Right lobe of liver (tissue), 6 donors: ENCODE data around the gene TTC13. TPM values are rescaled to one million over a fixed set of nuclear protein-coding genes. Genes with fewer than 3 reads are reported as not detected.

ENCODE experiments used
- ATAC-seq, 4 donors: fragments of 200-7000 bp; cut with Tn5 transposase; one replicate each; pipeline ENCODE4 v1.9.1; 2020; ENCODE audit warnings: mild to moderate bottlenecking in 4 of 4, moderate library complexity in 4 of 4
- DNase-seq, 3 donors: peaks; one replicate each; pipeline ENCODE4 v3.0.0-alpha.2; 2020
- H3K27ac ChIP-seq, 3 donors: fragments of 200-600 bp; one replicate each; pipeline ENCODE4 v1.8.0; 2022
- H3K27me3 ChIP-seq, 2 donors: fragments of 200-600 bp; one replicate each; pipeline ENCODE4 v1.8.0; 2022
- H3K36me3 ChIP-seq, 4 donors: fragments of 200-600 bp; sonication (generic) in 1 of 4; one replicate each; pipeline versions ENCODE4 v1.5.1 to v1.8.0; 2017 to 2022; ENCODE audit warnings: control low read depth in 1 of 4
- H3K4me1 ChIP-seq, 4 donors: fragments of 200-600 bp; sonication (generic) in 1 of 4; one replicate each; pipeline versions ENCODE4 v1.5.1 to v1.8.0; 2017 to 2022; ENCODE audit warnings: control low read depth in 1 of 4
- H3K4me3 ChIP-seq, 3 donors: fragments of 200-600 bp; one replicate each; pipeline ENCODE4 v1.8.0; 2022
- H3K9me3 ChIP-seq, 4 donors: fragments of 200-600 bp; sonication (generic) in 1 of 4; one replicate each; pipeline versions ENCODE4 v1.5.1 to v1.8.0; 2017 to 2022; ENCODE audit warnings: control low read depth in 1 of 4
- POLR2A ChIP-seq: fragments of 450-650 bp; IDR thresholded peaks from one replicate; pipeline ENCODE4 v1.6.1; 2017; ENCODE audit warnings: antibody characterized with exemption, mild to moderate bottlenecking
- WGBS: methylation state at CpG from one replicate; pipeline ENCODE4 v1.1.6; 2018; ENCODE audit warnings: low coverage, low lambda C conversion rate; ENCODE audit not compliant: insufficient coverage; ENCODE audit errors: missing lambda C conversion rate; 5-methylcytosine and 5-hydroxymethylcytosine counted together
- intact Hi-C, 2 donors: fragments of 100-400 bp; cut with DNase I; formaldehyde crosslinking; loops; one replicate each; pipeline versions ENCODE4 v1.11.2 to v1.14.1; 2022
- total RNA-seq, 6 experiments: library from RNA; depleted of rRNA in 2 of 6; stranded (reverse); fragments of >200 nt in 2 of 6; fragmentation: NEBNext Ultra II Directional in 3 of 6; extraction: Animal tissue kit (Norgen Biotek cat#: 25700) in 3 of 6; gene quantifications; one replicate each; pipeline versions ENCODE4 v1.1.0 to v1.2.4, GENCODE V29; 2016 to 2023
- TF ChIP-seq, protein P1 (sequence below), 4 donors: fragments of 200-600 bp in 3 of 4; fragments of 450-650 bp in 1 of 4; IDR thresholded peaks; one replicate each; pipeline versions ENCODE4 v1.5.1 to v1.8.0; 2016 to 2022; ENCODE audit warnings: antibody characterized with exemption in 4 of 4, mild to moderate bottlenecking in 2 of 4
- donor health status: DM: no; HTN: yes; CAD: no.
- donor health status: DM: no; HTN: no; CAD: no.
- donor health status: DM: no; HTN: no; CAD: no.
- donor health status: DM: no; HTN: yes; CAD: no.
- donor health status: DM: no; HTN: yes; CAD: no.

TTC13 gene
- total RNA-seq, 6 experiments from 2014 or later = 5.3 to 10.7 (median 6.2) TPM

DNA sequence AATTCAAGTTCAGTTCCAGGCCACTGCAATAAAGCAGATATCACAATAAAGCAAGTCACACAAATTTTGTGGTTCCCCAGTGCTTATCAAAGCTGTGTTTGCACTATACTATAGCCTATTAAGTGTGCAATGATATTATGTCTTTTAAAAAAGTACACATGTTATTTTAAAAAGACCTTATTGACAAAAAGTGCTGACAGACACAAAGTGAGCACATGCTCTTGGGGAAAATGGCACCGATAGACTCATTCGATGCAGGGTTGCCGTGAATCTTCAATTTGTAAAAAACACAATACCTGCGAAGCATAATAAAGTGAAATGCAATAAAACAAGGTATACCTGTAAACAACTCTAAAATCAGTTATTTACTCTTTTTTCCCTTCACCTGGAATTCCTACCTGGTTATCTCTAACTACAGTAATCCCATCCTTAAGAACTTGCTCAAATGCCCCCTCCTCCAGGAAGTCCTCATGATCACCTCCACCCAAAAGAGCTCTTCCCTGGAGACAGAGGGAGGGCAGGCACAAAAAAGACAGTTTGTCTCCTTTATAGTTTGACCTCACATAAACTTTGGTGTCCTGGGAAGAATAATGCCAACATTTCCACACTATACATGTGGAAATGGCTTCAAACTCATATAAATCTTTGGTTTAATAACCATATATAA, 100.6 kb downstream of the TTC13 start:
- no peak overlapping the region for H3K27ac ChIP-seq
- no peaks in the 10 kb centered on the region for H3K27me3 ChIP-seq
- intact Hi-C loops = no loop called here
- H3K36me3 ChIP-seq = no peaks in the 10 kb centered on the region
- H3K9me3 ChIP-seq = no peaks in the 10 kb centered on the region
- no peaks in the 10 kb centered on the region for H3K4me1 ChIP-seq
- DNase-seq (no peak), ATAC-seq (no peak)
- 85% methylated on average over 4 of the region's 4 CpGs for WGBS
- TF ChIP-seq, protein P1, sequence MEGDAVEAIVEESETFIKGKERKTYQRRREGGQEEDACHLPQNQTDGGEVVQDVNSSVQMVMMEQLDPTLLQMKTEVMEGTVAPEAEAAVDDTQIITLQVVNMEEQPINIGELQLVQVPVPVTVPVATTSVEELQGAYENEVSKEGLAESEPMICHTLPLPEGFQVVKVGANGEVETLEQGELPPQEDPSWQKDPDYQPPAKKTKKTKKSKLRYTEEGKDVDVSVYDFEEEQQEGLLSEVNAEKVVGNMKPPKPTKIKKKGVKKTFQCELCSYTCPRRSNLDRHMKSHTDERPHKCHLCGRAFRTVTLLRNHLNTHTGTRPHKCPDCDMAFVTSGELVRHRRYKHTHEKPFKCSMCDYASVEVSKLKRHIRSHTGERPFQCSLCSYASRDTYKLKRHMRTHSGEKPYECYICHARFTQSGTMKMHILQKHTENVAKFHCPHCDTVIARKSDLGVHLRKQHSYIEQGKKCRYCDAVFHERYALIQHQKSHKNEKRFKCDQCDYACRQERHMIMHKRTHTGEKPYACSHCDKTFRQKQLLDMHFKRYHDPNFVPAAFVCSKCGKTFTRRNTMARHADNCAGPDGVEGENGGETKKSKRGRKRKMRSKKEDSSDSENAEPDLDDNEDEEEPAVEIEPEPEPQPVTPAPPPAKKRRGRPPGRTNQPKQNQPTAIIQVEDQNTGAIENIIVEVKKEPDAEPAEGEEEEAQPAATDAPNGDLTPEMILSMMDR (IDR thresholded peaks at IDR 0.05) = no peak
- TF ChIP-seq POLR2A = no peak
- H3K4me3 ChIP-seq = no peak overlapping the region

DNA sequence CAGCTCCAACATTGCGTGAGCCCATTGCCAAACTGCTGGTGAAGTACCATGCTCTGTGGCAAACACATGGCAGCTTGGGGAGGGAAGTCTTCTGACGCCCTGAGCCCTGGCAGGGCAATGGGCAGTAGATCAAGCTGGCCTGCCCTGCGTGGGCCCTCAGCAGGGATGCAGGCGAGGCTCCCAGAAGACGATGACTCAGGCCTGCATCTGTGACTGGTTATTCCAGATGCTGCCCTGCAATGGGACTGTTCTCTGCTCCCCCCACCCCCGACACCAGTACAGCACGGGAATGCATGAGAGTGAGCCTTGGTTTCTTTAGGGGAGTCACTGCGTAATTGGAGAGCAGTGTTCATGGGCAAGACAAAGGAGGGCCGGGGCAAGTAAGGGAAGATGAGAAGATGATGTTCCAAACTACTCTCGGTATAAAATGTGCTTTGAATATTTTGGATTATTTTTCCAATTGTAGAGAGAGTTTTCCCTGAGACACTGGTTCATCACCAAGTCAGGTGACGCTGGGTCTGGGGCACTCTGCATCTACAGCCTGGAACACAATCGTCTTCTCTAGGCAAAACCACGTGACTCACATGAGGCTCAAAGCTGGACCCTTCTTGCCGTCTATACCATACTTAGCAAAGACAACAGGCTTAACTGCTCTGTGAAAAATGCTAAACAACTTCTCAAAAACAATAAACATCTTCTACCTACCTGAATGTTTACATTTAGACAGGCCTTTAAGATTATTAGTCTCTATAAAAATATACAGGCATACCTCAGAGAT, 101.3 kb downstream of the TTC13 start:
- H3K4me3 ChIP-seq = no peak overlapping the region
- H3K27ac ChIP-seq = no peak overlapping the region
- no peaks in the 10 kb centered on the region for H3K9me3 ChIP-seq
- ATAC-seq (peak in 1 of 4 donors; percentile 18), DNase-seq (no peak)
- intact Hi-C loops = no loop called here
- H3K4me1 ChIP-seq = no peaks in the 10 kb centered on the region
- H3K27me3 ChIP-seq = no peaks in the 10 kb centered on the region
- 72% methylated on average over 7 of the region's 14 CpGs for WGBS
- no peaks in the 10 kb centered on the region for H3K36me3 ChIP-seq
- TF ChIP-seq POLR2A = no peak
- TF ChIP-seq, protein P1 (IDR thresholded peaks at IDR 0.05) = no peak

DNA sequence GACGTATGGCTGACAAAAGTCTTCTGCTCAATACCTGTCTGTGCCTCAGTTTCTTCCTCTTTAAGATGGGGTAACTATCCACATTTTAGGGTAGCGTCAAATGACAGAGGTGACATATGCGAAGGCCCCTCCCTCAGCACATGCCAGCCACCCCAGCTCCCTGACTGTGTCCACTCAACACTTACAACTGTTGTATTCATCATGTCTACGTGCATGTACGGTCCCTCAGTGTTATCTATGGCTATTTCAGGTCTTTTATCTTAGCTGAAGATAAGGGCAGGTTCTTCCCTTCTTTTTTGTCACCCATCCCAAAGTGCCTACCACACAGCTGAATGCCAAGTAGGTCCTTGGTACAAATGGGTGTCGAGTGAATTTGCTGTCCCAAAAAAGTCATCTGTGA, 102.0 kb downstream of the TTC13 start:
- no peaks in the 10 kb centered on the region for H3K27me3 ChIP-seq
- no peak overlapping the region for H3K4me3 ChIP-seq
- no peaks in the 10 kb centered on the region for H3K9me3 ChIP-seq
- intact Hi-C loops = no loop called here
- WGBS = 80% methylated on average over 5 of the region's 6 CpGs
- no peaks in the 10 kb centered on the region for H3K36me3 ChIP-seq
- ATAC-seq (no peak), DNase-seq (no peak)
- H3K4me1 ChIP-seq = no peaks in the 10 kb centered on the region
- no peak overlapping the region for H3K27ac ChIP-seq
- TF ChIP-seq, protein P1 (IDR thresholded peaks at IDR 0.05) = no peak
- TF ChIP-seq POLR2A = no peak

DNA sequence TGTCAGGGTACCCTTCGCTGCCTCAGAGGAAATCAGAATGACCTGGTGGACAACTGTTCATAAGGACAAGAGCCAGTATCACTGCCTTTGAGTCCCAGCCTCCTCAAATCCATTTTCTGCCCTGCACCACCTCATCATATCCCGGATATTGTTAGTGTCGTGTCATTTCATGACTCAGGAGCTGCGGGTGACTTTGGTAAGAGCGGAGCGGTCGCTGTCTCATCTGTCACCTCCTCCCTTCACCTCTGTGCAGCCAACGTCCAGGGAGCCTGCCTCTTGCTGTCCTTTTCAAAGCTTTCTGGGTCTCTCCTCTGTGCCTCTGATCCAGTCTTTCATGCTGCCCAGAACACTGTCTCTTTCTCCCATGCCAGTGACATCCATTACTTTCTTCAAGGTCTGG, 103.3 kb downstream of the TTC13 start:
- Histone ChIP-seq H3K27ac (no peak overlapping the region), H3K36me3 (no peaks in the 10 kb centered on the region), H3K4me3 (no peak overlapping the region), H3K27me3 (no peaks in the 10 kb centered on the region), H3K9me3 (no peaks in the 10 kb centered on the region), H3K4me1 (no peaks in the 10 kb centered on the region)
- intact Hi-C loops = no loop called here
- WGBS = 83% methylated on average over 3 of the region's 8 CpGs
- DNase-seq = no peak
- ATAC-seq = no peak
- TF ChIP-seq, protein P1 (IDR thresholded peaks at IDR 0.05) = no peak
- TF ChIP-seq POLR2A = no peak
